GM12878 (cell line): ENCODE results near the gene SNAPC4. TPM values are rescaled to one million over a fixed set of nuclear protein-coding genes. Genes with fewer than 3 reads are reported as not detected.
A peak's percentile ranks its signal among the peaks of the same experiment; 100 is the strongest.

Experiments
- ATAC-seq: fragments of 200-7000 bp; cut with Tn5 transposase; 3 replicates; pipeline ENCODE4 v1.9.1; 2020; ENCODE audit warnings: mild to moderate bottlenecking, moderate library complexity
- BruUV-seq: library from RNA; stranded (reverse); fragments of 400-500 nt; replicated peaks from 2 replicates; lab custom pipeline; 2021; lab: Mats Ljungman, UMichigan
- CTCF ChIA-PET: fragments of 300-600 bp; sonication (Branson Sonifier 250); formaldehyde crosslinking; extraction: SDS; loops from one replicate; lab custom pipeline; 2021; ENCODE audit warnings: inconsistent platforms; lab: Yijun Ruan, JAX
- POLR2A ChIA-PET: fragments of 350-600 bp; formaldehyde crosslinking; extraction: SDS; loops from one replicate; lab custom pipeline; 2021; ENCODE audit warnings: inconsistent platforms; lab: Charles Lee
- RAD21 ChIA-PET: fragments of 300-600 bp; sonication (Branson Sonifier 250); formaldehyde crosslinking; loops from one replicate; lab custom pipeline; 2023; ENCODE audit warnings: antibody characterized with exemption; ENCODE audit not compliant: unreplicated experiment; lab: Charles Lee
- SMC1A ChIA-PET: fragments of 300-600 bp; sonication (Branson Sonifier 250); formaldehyde crosslinking; loops from one replicate; lab custom pipeline; 2023; ENCODE audit not compliant: unreplicated experiment, uncharacterized antibody; lab: Charles Lee
- DNase-seq: peaks from one replicate; pipeline ENCODE4 v3.0.0-alpha.2; 2011; ENCODE audit warnings: low read depth, low spot score
- FAIRE-seq: peaks from 3 replicates; lab custom pipeline; 2011; peaks lifted over from hg19 to GRCh38; lab: Jason Lieb, UNC
- H2AFZ ChIP-seq: 2 replicates; pipeline ENCODE4 v1.6.0; 2011; ENCODE audit warnings: low read depth, low read length, control low read depth; ENCODE audit not compliant: control insufficient read depth
- H3K27ac ChIP-seq: 2 replicates; pipeline ENCODE4 v1.5.1; 2011; ENCODE audit warnings: control low read depth; ENCODE audit not compliant: control insufficient read depth, insufficient read depth
- H3K27me3 ChIP-seq, 2 experiments: replicated peaks in 1 of 2; 2 replicates each; pipeline versions ENCODE4 v1.6.0 to v1.6.1; 2011; ENCODE audit warnings: low read length in 1 of 2; ENCODE audit not compliant: control insufficient read depth in 2 of 2, insufficient read depth in 2 of 2
- H3K36me3 ChIP-seq, 2 experiments: 2 replicates each; pipeline ENCODE4 v1.5.1; 2011; ENCODE audit warnings: low read length in 1 of 2; ENCODE audit not compliant: control insufficient read depth in 2 of 2, insufficient read depth in 2 of 2
- H3K4me1 ChIP-seq: 2 replicates; pipeline ENCODE4 v1.6.1; 2011; ENCODE audit warnings: mild to moderate bottlenecking, low read length, moderate library complexity, mixed read lengths; ENCODE audit not compliant: control insufficient read depth, insufficient read depth
- H3K4me2 ChIP-seq: 2 replicates; pipeline ENCODE4 v1.6.0; 2011; ENCODE audit warnings: control low read depth; ENCODE audit not compliant: control insufficient read depth, insufficient read depth
- H3K4me3 ChIP-seq: fragments of 200-600 bp; sonication (generic); 2 replicates; pipeline ENCODE4 v1.5.1; 2016
- H3K79me2 ChIP-seq: 2 replicates; pipeline ENCODE4 v1.6.0; 2011; ENCODE audit warnings: low read length; ENCODE audit not compliant: control insufficient read depth, insufficient read depth
- H3K9ac ChIP-seq: 2 replicates; pipeline ENCODE4 v1.8.0; 2011; ENCODE audit warnings: low read length, control low read depth, mixed read lengths; ENCODE audit not compliant: control insufficient read depth, insufficient read depth
- H3K9me3 ChIP-seq: replicated peaks from 3 replicates; pipeline ENCODE4 v1.5.1; 2011; ENCODE audit warnings: mild to moderate bottlenecking, low read length; ENCODE audit not compliant: control insufficient read depth, insufficient read depth
- H4K20me1 ChIP-seq: 2 replicates; pipeline ENCODE4 v1.6.0; 2011; ENCODE audit not compliant: control insufficient read depth, insufficient read depth
- BACH1 ChIP-seq: fragments of 450-650 bp; IDR thresholded peaks from 2 replicates; pipeline ENCODE4 v1.6.1; 2017; ENCODE audit warnings: mild to moderate bottlenecking, borderline replicate concordance
- BHLHE40 ChIP-seq, 2 experiments: fragments of 450-650 bp in 1 of 2; IDR thresholded peaks; 2 replicates each; pipeline ENCODE4 v1.6.1; 2011 to 2017; ENCODE audit warnings: low read depth in 2 of 2, borderline replicate concordance in 1 of 2, improper control_type of control experiment in 1 of 2, low read length in 1 of 2, mild to moderate bottlenecking in 1 of 2
- CUX1 ChIP-seq: IDR thresholded peaks from 2 replicates; pipeline ENCODE4 v1.6.1; 2012; ENCODE audit warnings: improper control_type of control experiment, low read depth, low read length; ENCODE audit not compliant: insufficient replicate concordance
- EGR1 ChIP-seq, 2 experiments: IDR thresholded peaks; 1 replicate in 1 of 2; 2 replicates in 1 of 2; pipeline ENCODE4 v1.6.1; 2011 to 2012; ENCODE audit warnings: low read depth in 2 of 2, low read length in 2 of 2, borderline replicate concordance in 1 of 2, mild to moderate bottlenecking in 1 of 2, moderate library complexity in 1 of 2
- IKZF2 ChIP-seq, 2 experiments: fragments of 450-650 bp; IDR thresholded peaks; 2 replicates each; pipeline ENCODE4 v1.6.1; 2017; ENCODE audit warnings: mild to moderate bottlenecking in 2 of 2, moderate library complexity in 2 of 2
- LARP7 ChIP-seq: fragments of 450-650 bp; IDR thresholded peaks from 2 replicates; pipeline ENCODE4 v1.6.1; 2017; ENCODE audit warnings: mild to moderate bottlenecking
- MYB ChIP-seq: fragments of 150-350 bp; IDR thresholded peaks from 2 replicates; pipeline ENCODE4 v1.6.1; 2014; ENCODE audit warnings: mild to moderate bottlenecking, low read depth, low read length, borderline replicate concordance
- PKNOX1 ChIP-seq: fragments of 450-650 bp; IDR thresholded peaks from 2 replicates; pipeline ENCODE4 v1.6.1; 2016; ENCODE audit warnings: mild to moderate bottlenecking
- POLR2A ChIP-seq: IDR thresholded peaks from 2 replicates; pipeline ENCODE4 v1.6.1; 2011; ENCODE audit warnings: low read depth, mild to moderate bottlenecking, low read length
- SIX5 ChIP-seq: IDR thresholded peaks from 2 replicates; pipeline ENCODE4 v1.6.1; 2011; ENCODE audit warnings: mild to moderate bottlenecking, low read depth, low read length, moderate library complexity; ENCODE audit not compliant: severe bottlenecking
- SMC3 ChIP-seq: IDR thresholded peaks from 2 replicates; pipeline ENCODE4 v1.6.1; 2011; ENCODE audit warnings: low read length, improper control_type of control experiment, borderline replicate concordance
- TBL1XR1 ChIP-seq: IDR thresholded peaks from 2 replicates; pipeline ENCODE4 v1.6.1; 2012; ENCODE audit warnings: low read depth, low read length, improper control_type of control experiment
- TCF7 ChIP-seq: IDR thresholded peaks from 2 replicates; pipeline ENCODE4 v1.6.1; 2014; ENCODE audit warnings: antibody characterized with exemption, borderline replicate concordance
- USF2 ChIP-seq: IDR thresholded peaks from 2 replicates; pipeline ENCODE4 v1.6.1; 2011; ENCODE audit warnings: low read depth, low read length, improper control_type of control experiment, borderline replicate concordance
- YBX1 ChIP-seq: fragments of 450-650 bp; IDR thresholded peaks from 2 replicates; pipeline ENCODE4 v1.6.1; 2016; ENCODE audit warnings: antibody characterized with exemption
- ZNF274 ChIP-seq: IDR thresholded peaks from one replicate; pipeline ENCODE4 v1.8.0; 2011; ENCODE audit not compliant: insufficient read length, insufficient read depth
- ZSCAN29 ChIP-seq: fragments of 450-650 bp; IDR thresholded peaks from 2 replicates; pipeline ENCODE4 v1.6.1; 2017; ENCODE audit warnings: mild to moderate bottlenecking, moderate library complexity
- WGBS: methylation state at CpG from one replicate; pipeline ENCODE4 v1.1.6; 2016; ENCODE audit warnings: low lambda C conversion rate; ENCODE audit not compliant: insufficient replicate concordance, insufficient coverage; ENCODE audit errors: missing lambda C conversion rate; 5-methylcytosine and 5-hydroxymethylcytosine counted together
- in situ Hi-C: fragments of 300-500 bp; cut with MboI; formaldehyde crosslinking; loops from 9 replicates; pipeline ENCODE4 v1.14.3; 2018; ENCODE audit warnings: mixed read lengths
- intact Hi-C: fragments of 100-400 bp; cut with micrococcal nuclease; formaldehyde crosslinking; loops from one replicate; pipeline ENCODE4 v1.14.2; 2022; ENCODE audit not compliant: unreplicated experiment
- polyA plus RNA-seq, 11 experiments: library from polyadenylated mRNA; depleted of rRNA in 4 of 11; unstranded in 6 of 11; stranded (reverse) in 5 of 11; fragments of >200 nt; fragmentation: Nextera tagmentation in 4 of 11; fragmentation: Illumina TruSeq in 1 of 11; extraction: Ambion mirVana in 4 of 11; extraction: Trizol in 1 of 11; gene quantifications; 1 replicate in 1 of 11; 2 replicates in 10 of 11; pipeline versions ENCODE4 v1.2.1 to v1.2.3, GENCODE V29; 2011 to 2016; ENCODE audit warnings: inconsistent platforms in 2 of 11, missing spikeins in 2 of 11, low read depth in 1 of 11
- total RNA-seq, 4 experiments: library from RNA; depleted of rRNA in 3 of 4; stranded (reverse); fragments of >200 nt in 3 of 4; fragmentation: Illumina TruSeq in 1 of 4; extraction: Trizol in 1 of 4; gene quantifications; 2 replicates each; pipeline versions ENCODE4 v1.2.1 to v1.2.3, GENCODE V29; 2013 to 2021

The SNAPC4 gene
- total and polyA plus RNA-seq, 10 of the 15 experiments (the other 5 are each of a cell fraction or from before 2014, with no cell fraction given) = 0.42 to 19.8 (median 7.0) TPM

- no peaks in the 10 kb centered on the region for H3K9me3 ChIP-seq
- TF ChIP-seq PKNOX1 (no peak), SIX5 (peak; percentile 24), YBX1 (no peak), SMC3 (no peak), IKZF2 (IDR thresholded peaks at IDR 0.05) (no peak), CUX1 (no peak), LARP7 (peak; percentile 49), BHLHE40 (IDR thresholded peaks at IDR 0.05; ENCODE audit: borderline replicate concordance in 1 of 2, low read depth in 2 of 2, low read length in 1 of 2) (peak; percentile 80 to 92), MYB (no peak), ZNF274 (no peak), ZSCAN29 (no peak), TCF7 (no peak), TBL1XR1 (peak; percentile 57; the same call in 1 of the 2 replicates), USF2 (no peak), BACH1 (peak; percentile 41), POLR2A (peak; percentile 93), EGR1 (IDR thresholded peaks at IDR 0.05; ENCODE audit: borderline replicate concordance in 1 of 2, low read depth in 2 of 2, low read length in 2 of 2) (peak; percentile 83 to 98)
Measured at GRCh38 chr9:136410500-136411287, 10.7 kb upstream of the SNAPC4 start, which contains the start of the genes ENTR1 and PMPCA. Gene ENTR1, minus strand, starts transcription at chr9:136410614. Its CDS starts 217 bp downstream, at chr9:136410397. Gene PMPCA, plus strand, starts transcription at chr9:136410658. Its CDS starts 11 bp downstream, at chr9:136410669.

More at GRCh38 chr9:136410500-136411287, 10.7 kb upstream of the SNAPC4 start, which contains the start of the genes ENTR1 and PMPCA:
- peak within 1 kb of the TSS; percentile 93 for H3K27ac ChIP-seq
- H3K27me3 ChIP-seq = no peaks in the 10 kb centered on the region
- peak; percentile 78 for ATAC-seq
- ChIA-PET RAD21 (no interaction called here), POLR2A (interaction anchor here (1.1 to 1.9 kb wide), 6 partner anchors 10 to 659 kb away, joined by 3 to 11 read pairs (median 4); partner anchors contain the start of genes SAPCD2 and SNAPC4), CTCF (interaction anchor here (1.3 to 2.0 kb wide), 2 partner anchors 10 to 48 kb away, joined by 6 to 21 read pairs; no protein-coding TSS in a partner anchor), SMC1A (interaction anchor here (1.4 kb wide), 1 partner anchor 10 kb away, joined by 4 read pairs; no protein-coding TSS in a partner anchor)
- H3K9ac ChIP-seq = peak within 1 kb of the TSS; percentile 97
- H3K79me2 ChIP-seq = peaks cover 55% of the 10 kb centered on the region
- H3K4me3 ChIP-seq = peak within 1 kb of the TSS; percentile 96
- intact Hi-C loops (loop anchor here (2.0 kb wide), 1 partner anchor 72 kb away; the partner anchor contains the start of gene SEC16A), in situ Hi-C loops (no loop called here)
- 1% methylated on average over 63 of the region's 83 CpGs for WGBS
- H2AFZ ChIP-seq = peak within 1 kb of the TSS; percentile 67
- peak; percentile 66 for DNase-seq
- FAIRE-seq = peak; percentile 52
- no peaks in the 10 kb centered on the region for H4K20me1 ChIP-seq
- no TSS peak for BruUV-seq
- H3K4me2 ChIP-seq = peak within 1 kb of the TSS; percentile 99
- peaks cover 15 to 21% of the 10 kb centered on the region in 2 experiments; a peak in 3 of 4 replicates for H3K36me3 ChIP-seq
- peaks cover 16% of the 10 kb centered on the region for H3K4me1 ChIP-seq
